CD14-positive monocyte (primary cell): ENCODE measurements around the gene NOP14. TPM values are rescaled to one million over a fixed set of nuclear protein-coding genes. Genes with fewer than 3 reads are reported as not detected.
"Not testable (repeated sequence)": the region's sequence is repeated elsewhere in the genome, so short reads cannot be mapped to it uniquely, and the experiment has no call there.

Experiments used
- DNase-seq, 3 donors: peaks; one replicate each; pipeline ENCODE4 v3.0.0-alpha.2; 2011 to 2022
- H2AFZ ChIP-seq: 2 replicates; pipeline ENCODE4 v1.6.0; 2012; ENCODE audit warnings: mild to moderate bottlenecking, low read depth, low read length, inconsistent platforms; ENCODE audit not compliant: insufficient read depth, poor library complexity, severe bottlenecking
- H3K27ac ChIP-seq, 2 donors: 1 replicate in 1 of 2; 2 replicates in 1 of 2; pipeline ENCODE4 v1.5.1; 2012 to 2013; ENCODE audit warnings: low read length in 2 of 2, control low read depth in 1 of 2, inconsistent platforms in 1 of 2, low read depth in 1 of 2, mild to moderate bottlenecking in 1 of 2
- H3K27me3 ChIP-seq, 2 donors: one replicate each; pipeline versions ENCODE4 v1.6.0 to v1.6.1; 2011 to 2013; ENCODE audit warnings: low read length in 2 of 2; ENCODE audit not compliant: control insufficient read depth in 2 of 2, insufficient read depth in 2 of 2
- H3K36me3 ChIP-seq, 2 donors: replicated peaks in 1 of 2; 1 replicate in 1 of 2; 2 replicates in 1 of 2; pipeline versions ENCODE4 v1.5.1 to v1.6.1; 2012 to 2013; ENCODE audit warnings: low read length in 2 of 2, control low read depth in 1 of 2, inconsistent platforms in 1 of 2, mild to moderate bottlenecking in 1 of 2; ENCODE audit not compliant: insufficient read depth in 2 of 2, control insufficient read depth in 1 of 2
- H3K4me1 ChIP-seq, 2 donors: 1 replicate in 1 of 2; 2 replicates in 1 of 2; pipeline versions ENCODE4 v1.5.1 to v1.6.1; 2012 to 2013; ENCODE audit warnings: low read length in 2 of 2, control low read depth in 1 of 2, inconsistent platforms in 1 of 2, mild to moderate bottlenecking in 1 of 2, moderate library complexity in 1 of 2; ENCODE audit not compliant: insufficient read depth in 2 of 2, control insufficient read depth in 1 of 2
- H3K4me2 ChIP-seq: replicated peaks from 2 replicates; pipeline ENCODE3; 2012; ENCODE audit warnings: low read length, moderate library complexity, mild to moderate bottlenecking; ENCODE audit not compliant: poor library complexity, severe bottlenecking; ENCODE audit errors: extremely low read depth
- H3K4me3 ChIP-seq, 3 experiments: fragments of 200-600 bp in 1 of 3; sonication (generic) in 1 of 3; replicated peaks in 1 of 3; 1 replicate in 2 of 3; 2 replicates in 1 of 3; pipeline ENCODE4 v1.5.1; 2011 to 2013; ENCODE audit warnings: low read length in 3 of 3, mild to moderate bottlenecking in 3 of 3, control low read depth in 2 of 3, low read depth in 2 of 3, inconsistent platforms in 1 of 3, moderate library complexity in 1 of 3
- H3K79me2 ChIP-seq: 2 replicates; pipeline ENCODE4 v1.6.0; 2012; ENCODE audit warnings: mild to moderate bottlenecking, control low read depth, inconsistent platforms, low read length, moderate library complexity; ENCODE audit not compliant: insufficient read depth
- H3K9ac ChIP-seq: 2 replicates; pipeline ENCODE4 v1.6.0; 2017; ENCODE audit warnings: low read length, mild to moderate bottlenecking; ENCODE audit not compliant: insufficient read depth, poor library complexity, severe bottlenecking
- H3K9me3 ChIP-seq, 2 donors: replicated peaks in 1 of 2; 1 replicate in 1 of 2; 2 replicates in 1 of 2; pipeline versions ENCODE4 v1.5.1 to v1.6.1; 2012 to 2013; ENCODE audit warnings: low read length in 2 of 2, control low read depth in 1 of 2; ENCODE audit not compliant: control insufficient read depth in 1 of 2, insufficient read depth in 1 of 2
- H4K20me1 ChIP-seq: 2 replicates; pipeline ENCODE4 v1.6.0; 2012; ENCODE audit warnings: mild to moderate bottlenecking, low read length, control low read depth, moderate library complexity; ENCODE audit not compliant: insufficient read depth
- H3K27ac Mint-ChIP-seq, 7 donors: one replicate each; pipeline ENCODE4 v1.8.0; 2020; ENCODE audit warnings: mild to moderate bottlenecking in 7 of 7, mixed read lengths in 7 of 7, moderate library complexity in 6 of 7, inconsistent platforms in 2 of 7
- H3K27me3 Mint-ChIP-seq, 3 donors: one replicate each; pipeline ENCODE4 v1.8.0; 2021 to 2022; ENCODE audit warnings: low read depth in 3 of 3, mild to moderate bottlenecking in 3 of 3, mixed read lengths in 3 of 3, moderate library complexity in 3 of 3, inconsistent platforms in 1 of 3
- H3K36me3 Mint-ChIP-seq, 2 donors: one replicate each; pipeline ENCODE4 v1.8.0; 2020; ENCODE audit warnings: mixed read lengths in 2 of 2, inconsistent platforms in 1 of 2, mild to moderate bottlenecking in 1 of 2
- H3K4me1 Mint-ChIP-seq: one replicate; pipeline ENCODE4 v1.8.0; 2020; ENCODE audit warnings: mild to moderate bottlenecking, mixed read lengths
- H3K4me3 Mint-ChIP-seq, 2 donors: one replicate each; pipeline ENCODE4 v1.8.0; 2020; ENCODE audit warnings: mild to moderate bottlenecking in 2 of 2, mixed read lengths in 2 of 2, moderate library complexity in 1 of 2
- H3K9me3 Mint-ChIP-seq, 7 donors: one replicate each; pipeline ENCODE4 v1.8.0; 2020 to 2022; ENCODE audit warnings: mixed read lengths in 7 of 7, mild to moderate bottlenecking in 6 of 7, moderate library complexity in 6 of 7, inconsistent platforms in 2 of 7
- WGBS: methylation state at CpG from one replicate; pipeline ENCODE4 v1.1.5; 2013; ENCODE audit warnings: missing lambda C conversion rate; ENCODE audit not compliant: insufficient coverage; 5-methylcytosine and 5-hydroxymethylcytosine counted together
- intact Hi-C, 2 donors: fragments of 100-400 bp; cut with micrococcal nuclease; formaldehyde crosslinking; loops; one replicate each; pipeline versions ENCODE4 v1.15.0 to v1.15.1; 2023
- polyA plus RNA-seq, 3 donors: library from polyadenylated mRNA; depleted of rRNA in 1 of 3; unstranded in 2 of 3; stranded (reverse) in 1 of 3; fragments of 300-500 nt in 2 of 3; fragments of >200 nt in 1 of 3; fragmentation: Illumina TruSeq in 2 of 3; gene quantifications; 1 replicate in 2 of 3; 2 replicates in 1 of 3; pipeline ENCODE4 v1.2.3, GENCODE V29; 2012 to 2021
- TF ChIP-seq, protein P1 (sequence below): fragments of 200-600 bp; IDR thresholded peaks from one replicate; pipeline ENCODE4 v1.8.0; 2022; ENCODE audit warnings: antibody characterized with exemption, mild to moderate bottlenecking

Gene NOP14
- polyA plus RNA-seq, 3 donors, result 3.9 to 6.2 (median 4.3) TPM

DNA sequence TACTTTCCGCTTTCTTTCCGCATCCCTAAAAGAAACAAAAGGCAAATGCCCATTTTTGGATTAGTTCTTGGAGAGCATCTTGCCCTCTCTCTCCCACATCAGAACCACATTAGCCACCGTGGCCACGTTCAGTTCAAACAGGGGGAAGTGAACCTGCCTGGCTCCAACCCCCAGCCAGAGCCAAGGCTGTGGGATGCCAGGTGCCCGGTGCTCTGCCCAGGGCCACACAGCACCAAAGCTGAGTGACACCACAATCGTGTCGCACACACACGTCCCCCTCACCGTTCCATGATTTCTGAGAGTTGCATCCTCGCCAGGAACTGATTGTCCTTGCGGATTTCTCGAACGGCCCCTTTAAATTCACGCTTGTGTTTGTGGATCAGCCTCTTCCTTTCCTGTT is 24.3 kb downstream of the NOP14 start:
- H3K9me3 Mint-ChIP-seq, result no peaks in the 10 kb centered on the region
- Histone ChIP-seq H3K36me3 (peaks cover 64 to 73% of the 10 kb centered on the region in 2 donors), H4K20me1 (peaks cover 32% of the 10 kb centered on the region), H3K27ac (no peak overlapping the region), H2AFZ (no peak overlapping the region), H3K4me3 (no peak overlapping the region), H3K9ac (no peak overlapping the region), H3K4me2 (no peak overlapping the region), H3K79me2 (peaks cover 28% of the 10 kb centered on the region), H3K27me3 (no peaks in the 10 kb centered on the region), H3K4me1 (peaks cover 13 to 15% of the 10 kb centered on the region in 2 donors), H3K9me3 (no peaks in the 10 kb centered on the region)
- peak overlapping the region in 2 of 7 donors; percentile 2 to 66 for H3K27ac Mint-ChIP-seq
- peaks cover 56 to 72% of the 10 kb centered on the region in 2 donors for H3K36me3 Mint-ChIP-seq
- DNase-seq, result no peak
- peaks cover 19% of the 10 kb centered on the region for H3K4me1 Mint-ChIP-seq
- 78% methylated on average over 10 of the region's 14 CpGs for WGBS
- H3K4me3 Mint-ChIP-seq, result no peak overlapping the region
- H3K27me3 Mint-ChIP-seq, result no peaks in the 10 kb centered on the region
- intact Hi-C loops, result loop anchor here (10.0 kb wide), 1 partner anchor 94 kb away; the partner anchor contains the start of gene ADD1 (in 2 of the 2)
- TF ChIP-seq, protein P1, sequence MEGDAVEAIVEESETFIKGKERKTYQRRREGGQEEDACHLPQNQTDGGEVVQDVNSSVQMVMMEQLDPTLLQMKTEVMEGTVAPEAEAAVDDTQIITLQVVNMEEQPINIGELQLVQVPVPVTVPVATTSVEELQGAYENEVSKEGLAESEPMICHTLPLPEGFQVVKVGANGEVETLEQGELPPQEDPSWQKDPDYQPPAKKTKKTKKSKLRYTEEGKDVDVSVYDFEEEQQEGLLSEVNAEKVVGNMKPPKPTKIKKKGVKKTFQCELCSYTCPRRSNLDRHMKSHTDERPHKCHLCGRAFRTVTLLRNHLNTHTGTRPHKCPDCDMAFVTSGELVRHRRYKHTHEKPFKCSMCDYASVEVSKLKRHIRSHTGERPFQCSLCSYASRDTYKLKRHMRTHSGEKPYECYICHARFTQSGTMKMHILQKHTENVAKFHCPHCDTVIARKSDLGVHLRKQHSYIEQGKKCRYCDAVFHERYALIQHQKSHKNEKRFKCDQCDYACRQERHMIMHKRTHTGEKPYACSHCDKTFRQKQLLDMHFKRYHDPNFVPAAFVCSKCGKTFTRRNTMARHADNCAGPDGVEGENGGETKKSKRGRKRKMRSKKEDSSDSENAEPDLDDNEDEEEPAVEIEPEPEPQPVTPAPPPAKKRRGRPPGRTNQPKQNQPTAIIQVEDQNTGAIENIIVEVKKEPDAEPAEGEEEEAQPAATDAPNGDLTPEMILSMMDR, result no peak

DNA sequence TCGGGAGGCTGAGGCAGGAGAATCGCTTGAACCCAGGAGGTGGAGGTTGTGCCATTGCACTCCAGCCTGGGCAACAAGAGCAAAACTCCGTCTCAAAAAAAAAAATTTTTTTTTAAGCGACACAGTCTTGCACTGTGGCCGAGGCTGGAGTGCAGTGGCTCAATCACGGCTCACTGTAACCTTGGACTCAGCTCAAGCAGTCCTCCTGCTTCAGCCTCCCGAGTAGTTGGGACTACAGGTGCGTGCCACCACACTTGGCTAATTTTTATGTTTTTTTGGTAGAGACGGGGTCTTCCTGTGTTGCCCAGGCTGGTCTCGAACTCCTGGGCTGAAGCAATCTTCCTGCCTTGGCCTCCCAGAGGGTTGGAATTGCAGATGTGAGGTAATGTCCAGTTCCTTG is 24.8 kb downstream of the NOP14 start:
- not testable (repeated sequence) for H3K9me3 Mint-ChIP-seq, H3K27ac ChIP-seq, H3K4me3 ChIP-seq, H3K27me3 Mint-ChIP-seq, H3K9ac ChIP-seq, H3K4me3 Mint-ChIP-seq, DNase-seq, H3K4me2 ChIP-seq, H3K27me3 ChIP-seq, H2AFZ ChIP-seq, H3K9me3 ChIP-seq
- Histone ChIP-seq H3K4me1 (peaks cover 18 to 19% of the 10 kb centered on the region in 2 donors), H3K36me3 (peaks cover 61 to 68% of the 10 kb centered on the region in 2 donors), H4K20me1 (peaks cover 36% of the 10 kb centered on the region), H3K79me2 (peaks cover 33% of the 10 kb centered on the region)
- H3K36me3 Mint-ChIP-seq, result peaks cover 54 to 67% of the 10 kb centered on the region in 2 donors
- intact Hi-C loops, result loop anchor here (10.0 kb wide), 1 partner anchor 94 kb away; the partner anchor contains the start of gene ADD1 (in 2 of the 2)
- H3K4me1 Mint-ChIP-seq, result peaks cover 21% of the 10 kb centered on the region
- 96% methylated on average over 6 of the region's 10 CpGs for WGBS
- peak overlapping the region in 1 of 7 donors; percentile 57 for H3K27ac Mint-ChIP-seq
